ENCODE data around the gene PDE1C.

- TF ChIP-seq EP300 (IDR thresholded peaks at IDR 0.05) (no peak), POLR2A (IDR thresholded peaks at IDR 0.05) (no peak), CTCF (IDR thresholded peaks at IDR 0.05) (no peak)
Measured at GRCh38 chr7:32026083-32026425, 44.2 kb downstream of the PDE1C start.

All from stomach (tissue), 4 donors.